ENCODE results near the gene TPGS2.

DNA sequence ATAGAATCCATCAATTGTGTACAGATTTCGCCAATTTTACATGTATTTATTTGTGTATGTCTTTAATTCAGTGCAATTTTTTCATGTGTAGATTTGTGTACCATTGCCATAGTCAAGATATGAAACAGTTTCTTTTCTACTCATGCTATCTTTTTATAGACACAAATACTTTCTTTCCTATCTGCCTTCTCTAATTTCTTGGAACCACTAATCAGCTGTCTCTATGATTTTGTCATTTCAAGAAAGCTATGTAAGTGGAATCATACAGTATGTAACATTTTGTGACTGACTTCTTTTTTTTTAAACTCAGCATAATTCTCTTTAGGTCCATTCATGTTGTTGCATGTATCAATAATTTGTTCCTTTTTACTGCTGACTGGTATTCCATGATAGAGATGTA lies 33.4 kb upstream of the TPGS2 start:
- TF ChIP-seq POLR2A (IDR thresholded peaks at IDR 0.05) (no peak), EP300 (IDR thresholded peaks at IDR 0.05) (no peak)
- TF ChIP-seq, protein P1, sequence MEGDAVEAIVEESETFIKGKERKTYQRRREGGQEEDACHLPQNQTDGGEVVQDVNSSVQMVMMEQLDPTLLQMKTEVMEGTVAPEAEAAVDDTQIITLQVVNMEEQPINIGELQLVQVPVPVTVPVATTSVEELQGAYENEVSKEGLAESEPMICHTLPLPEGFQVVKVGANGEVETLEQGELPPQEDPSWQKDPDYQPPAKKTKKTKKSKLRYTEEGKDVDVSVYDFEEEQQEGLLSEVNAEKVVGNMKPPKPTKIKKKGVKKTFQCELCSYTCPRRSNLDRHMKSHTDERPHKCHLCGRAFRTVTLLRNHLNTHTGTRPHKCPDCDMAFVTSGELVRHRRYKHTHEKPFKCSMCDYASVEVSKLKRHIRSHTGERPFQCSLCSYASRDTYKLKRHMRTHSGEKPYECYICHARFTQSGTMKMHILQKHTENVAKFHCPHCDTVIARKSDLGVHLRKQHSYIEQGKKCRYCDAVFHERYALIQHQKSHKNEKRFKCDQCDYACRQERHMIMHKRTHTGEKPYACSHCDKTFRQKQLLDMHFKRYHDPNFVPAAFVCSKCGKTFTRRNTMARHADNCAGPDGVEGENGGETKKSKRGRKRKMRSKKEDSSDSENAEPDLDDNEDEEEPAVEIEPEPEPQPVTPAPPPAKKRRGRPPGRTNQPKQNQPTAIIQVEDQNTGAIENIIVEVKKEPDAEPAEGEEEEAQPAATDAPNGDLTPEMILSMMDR (IDR thresholded peaks at IDR 0.05): no peak
